ENCODE measurements around the gene GPS1.

The GPS1 gene

DNA sequence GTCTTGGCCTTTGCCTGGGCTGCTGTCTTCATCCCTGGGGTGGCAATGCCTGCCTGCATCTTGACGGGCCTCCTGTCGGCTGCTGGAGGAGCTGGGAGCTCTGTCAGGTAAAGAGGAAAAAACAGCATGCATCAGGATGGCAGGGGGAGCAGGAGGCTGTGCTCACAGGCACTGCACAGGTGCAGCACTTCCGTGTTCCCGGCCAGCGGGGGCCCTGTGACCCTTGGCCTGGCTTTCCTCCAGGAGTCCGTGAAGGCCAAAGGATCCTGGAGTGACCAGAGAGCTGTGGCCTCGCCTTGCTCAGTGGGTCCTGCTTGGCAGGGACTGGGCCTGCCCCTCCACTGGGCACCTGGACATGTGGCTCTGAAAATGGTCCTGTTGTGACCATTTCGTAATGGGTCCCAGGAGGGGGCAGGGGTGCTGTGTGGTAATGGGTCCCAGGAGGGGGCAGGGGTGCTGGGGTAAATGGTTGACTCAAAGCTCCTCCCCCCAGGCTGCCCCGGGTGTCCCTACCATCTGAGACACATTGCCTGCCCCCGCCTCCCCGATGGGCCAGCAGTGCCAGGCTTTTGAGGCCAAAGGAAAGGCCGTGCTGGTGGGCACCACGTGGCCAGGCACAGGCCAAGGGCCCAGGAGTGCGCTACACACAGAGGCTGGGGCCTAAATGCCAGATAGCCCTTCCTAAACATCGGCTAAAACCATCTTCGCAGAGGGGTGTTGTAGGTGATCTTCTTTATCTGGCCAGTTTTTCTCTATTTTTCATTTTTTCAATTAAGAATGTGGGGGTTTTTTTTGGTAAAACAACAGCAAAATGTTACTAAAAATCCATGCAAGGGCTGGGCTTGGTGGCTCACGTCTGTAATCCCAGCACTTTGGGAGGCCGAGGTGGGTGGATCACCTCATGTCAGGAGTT lies 50.3 kb downstream of the GPS1 start:
- ATAC-seq (replicated peaks), result no peak
- H3K4me1 Mint-ChIP-seq, result peaks cover 20 to 62% of the 10 kb centered on the region in 2 donors
- H3K36me3 Mint-ChIP-seq, result peaks cover 9 to 11% of the 10 kb centered on the region in 2 donors
- no peak overlapping the region for H3K27ac Mint-ChIP-seq
- peak; percentile 1 for DNase-seq
- no peaks in the 10 kb centered on the region for H3K27me3 Mint-ChIP-seq
- H3K9me3 Mint-ChIP-seq, result no peaks in the 10 kb centered on the region
- H3K4me3 Mint-ChIP-seq, result no peak overlapping the region

DNA sequence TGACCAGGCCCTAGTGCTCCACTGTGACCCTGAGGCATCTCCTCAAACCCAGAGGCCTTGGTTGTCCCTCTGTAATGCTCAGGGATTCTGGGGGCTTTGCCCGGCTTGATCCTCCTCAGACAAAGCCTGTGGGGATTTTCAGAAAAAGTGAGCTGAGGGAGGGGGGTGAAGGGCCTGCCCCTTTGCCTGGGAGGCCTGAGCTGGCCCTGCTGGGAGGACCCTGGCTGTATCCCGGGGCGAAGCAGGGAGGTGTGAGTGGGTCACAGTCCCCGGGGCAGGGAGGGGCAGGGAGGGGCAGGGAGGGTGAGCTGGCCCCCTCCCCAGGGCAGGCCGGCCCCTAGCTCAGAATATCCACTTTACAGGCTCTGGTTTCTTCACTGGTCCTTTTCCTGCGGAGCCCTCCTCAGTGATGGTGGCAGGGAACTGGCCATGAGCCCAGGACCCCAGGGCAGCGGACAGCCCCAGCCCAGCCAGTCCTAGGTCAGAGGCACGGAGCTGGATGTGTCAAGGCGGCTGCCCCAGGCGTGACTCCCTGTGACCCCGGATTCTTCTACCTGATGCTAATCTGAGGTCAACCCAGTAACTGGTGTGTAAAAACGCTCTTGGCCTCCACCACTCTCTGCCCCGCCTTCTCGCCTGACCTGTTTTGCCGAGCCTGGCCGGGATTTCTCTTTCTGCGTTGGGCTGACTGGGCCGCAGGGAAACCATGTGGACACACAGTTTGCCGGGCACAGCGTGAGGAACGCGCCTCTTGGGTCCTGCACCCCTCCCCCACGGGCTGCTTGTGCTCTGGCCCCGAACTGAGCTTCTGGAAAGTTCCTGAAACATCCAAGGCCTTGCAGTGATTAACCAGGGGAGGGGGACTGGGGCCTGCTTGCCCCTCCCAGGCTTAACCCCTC lies 52.1 kb downstream of the GPS1 start:
- no peak for DNase-seq
- no peak overlapping the region for H3K4me3 Mint-ChIP-seq
- no peaks in the 10 kb centered on the region for H3K9me3 Mint-ChIP-seq
- peaks cover 25 to 67% of the 10 kb centered on the region in 2 donors for H3K4me1 Mint-ChIP-seq
- peak overlapping the region; percentile 33 for H3K27ac Mint-ChIP-seq
- peaks cover 9 to 10% of the 10 kb centered on the region in 2 donors for H3K36me3 Mint-ChIP-seq
- ATAC-seq (replicated peaks), result no peak
- H3K27me3 Mint-ChIP-seq, result no peaks in the 10 kb centered on the region

DNA sequence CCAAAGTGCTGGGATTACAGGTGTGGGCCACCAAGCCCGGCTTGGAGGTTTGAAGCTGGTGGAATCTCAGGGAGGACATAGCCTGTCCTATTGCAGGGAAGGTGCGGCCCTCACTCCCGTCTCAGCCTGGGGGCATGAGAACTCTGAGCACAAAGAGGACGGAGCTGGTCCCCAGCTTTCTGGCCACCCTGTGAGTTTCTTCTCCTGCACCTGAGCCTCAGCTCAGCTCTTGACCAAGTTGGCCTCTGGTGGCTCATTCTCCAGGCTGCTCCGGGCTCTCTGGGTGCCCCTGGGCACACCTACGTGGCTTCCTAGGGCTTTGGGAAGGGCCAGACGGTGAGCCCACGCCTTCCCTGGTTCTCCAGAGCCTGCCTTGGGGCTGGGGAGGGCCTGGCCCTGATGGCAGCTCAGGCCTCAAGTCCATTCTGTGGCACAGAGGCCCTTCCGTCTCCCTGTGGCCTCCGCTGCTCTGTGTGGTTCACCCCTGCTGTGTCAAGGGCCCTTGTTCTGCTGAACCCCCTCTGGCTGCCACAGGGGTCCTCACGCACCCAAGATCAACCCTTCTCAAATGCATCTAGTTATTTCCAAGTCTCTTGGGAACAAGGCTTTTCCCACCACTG lies 53.2 kb downstream of the GPS1 start:
- Mint-ChIP-seq H3K27me3 (no peaks in the 10 kb centered on the region), H3K36me3 (peaks cover 9 to 10% of the 10 kb centered on the region in 2 donors), H3K27ac (peak overlapping the region; percentile 98), H3K9me3 (no peaks in the 10 kb centered on the region), H3K4me1 (peaks cover 25 to 59% of the 10 kb centered on the region in 2 donors), H3K4me3 (peak overlapping the region; percentile 93 to 97)
- no peak for DNase-seq
- ATAC-seq (replicated peaks), result no peak

- Mint-ChIP-seq H3K27me3 (no peaks in the 10 kb centered on the region), H3K4me1 (peaks cover 22 to 53% of the 10 kb centered on the region in 2 donors), H3K9me3 (no peaks in the 10 kb centered on the region), H3K4me3 (peak overlapping the region; percentile 93 to 97), H3K27ac (peak overlapping the region; percentile 98), H3K36me3 (peaks cover 9 to 10% of the 10 kb centered on the region in 2 donors)
- ATAC-seq (replicated peaks) (no peak), DNase-seq (no peak)
These were observed 53.8 kb downstream of the GPS1 start for GRCh38 chr17:82105417-82105881.

GRCh38 chr17:82105882-82106687 lies 54.4 kb downstream of the GPS1 start:
- Mint-ChIP-seq H3K27me3 (no peaks in the 10 kb centered on the region), H3K4me3 (peak overlapping the region; percentile 93 to 97), H3K4me1 (peaks cover 22 to 47% of the 10 kb centered on the region in 2 donors), H3K36me3 (peaks cover 8% of the 10 kb centered on the region in 2 donors), H3K9me3 (no peaks in the 10 kb centered on the region), H3K27ac (peak overlapping the region; percentile 98)
- DNase-seq (peak; percentile 65), ATAC-seq (replicated peaks) (peak; percentile 95 to 96)

- Mint-ChIP-seq H3K4me1 (peaks cover 22 to 42% of the 10 kb centered on the region in 2 donors), H3K36me3 (peaks cover 6% of the 10 kb centered on the region in 2 donors), H3K27ac (peak overlapping the region; percentile 98), H3K9me3 (no peaks in the 10 kb centered on the region), H3K4me3 (peak overlapping the region; percentile 93 to 97), H3K27me3 (no peaks in the 10 kb centered on the region)
- DNase-seq (no peak), ATAC-seq (replicated peaks) (peak; percentile 28 to 33)
These were observed 55.1 kb downstream of the GPS1 start for GRCh38 chr17:82106688-82107305.
